GM18867 (cell line): Measurements from ENCODE around the gene SLC4A4.

Experiments used
- ATAC-seq: cut with Tn5 transposase; IDR thresholded peaks from one replicate; pipeline ENCODE4 v1.9.1; 2021; ENCODE audit warnings: mild to moderate bottlenecking, moderate library complexity; ENCODE audit not compliant: unreplicated experiment

SLC4A4 gene

DNA sequence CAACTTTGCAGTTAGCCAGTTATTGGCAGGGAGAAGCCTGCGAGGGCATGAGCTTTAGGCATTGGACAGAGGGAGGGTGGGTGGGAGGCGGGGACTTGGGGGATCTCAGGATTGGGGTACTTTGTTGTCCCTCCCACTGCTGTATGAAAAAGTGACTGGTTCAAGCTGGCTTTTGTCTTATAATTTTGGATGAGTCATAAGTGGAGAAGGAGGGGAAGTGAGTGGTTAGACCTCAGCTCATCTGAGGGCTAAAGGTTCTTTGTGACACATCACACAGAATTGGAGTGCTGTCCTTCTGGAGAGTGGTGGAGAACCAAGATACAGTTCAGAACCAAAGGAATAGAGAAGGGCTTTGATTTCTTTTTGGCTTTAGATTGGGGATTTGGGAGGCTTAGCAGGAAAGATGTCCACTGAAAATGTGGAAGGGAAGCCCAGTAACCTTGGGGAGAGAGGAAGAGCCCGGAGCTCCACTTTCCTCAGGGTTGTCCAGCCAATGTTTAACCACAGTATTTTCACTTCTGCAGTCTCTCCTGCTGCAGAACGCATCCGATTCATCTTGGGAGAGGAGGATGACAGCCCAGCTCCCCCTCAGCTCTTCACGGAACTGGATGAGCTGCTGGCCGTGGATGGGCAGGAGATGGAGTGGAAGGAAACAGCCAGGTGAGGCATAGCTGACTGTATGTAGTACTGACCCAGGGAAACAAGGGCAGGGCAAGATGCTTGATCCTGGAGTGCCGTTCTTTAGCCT, at the start of gene SLC4A4:
TSS of gene SLC4A4 (plus strand) at position 175 of the 748 bp plus-strand sequence.
- peak; percentile 99 for ATAC-seq

DNA sequence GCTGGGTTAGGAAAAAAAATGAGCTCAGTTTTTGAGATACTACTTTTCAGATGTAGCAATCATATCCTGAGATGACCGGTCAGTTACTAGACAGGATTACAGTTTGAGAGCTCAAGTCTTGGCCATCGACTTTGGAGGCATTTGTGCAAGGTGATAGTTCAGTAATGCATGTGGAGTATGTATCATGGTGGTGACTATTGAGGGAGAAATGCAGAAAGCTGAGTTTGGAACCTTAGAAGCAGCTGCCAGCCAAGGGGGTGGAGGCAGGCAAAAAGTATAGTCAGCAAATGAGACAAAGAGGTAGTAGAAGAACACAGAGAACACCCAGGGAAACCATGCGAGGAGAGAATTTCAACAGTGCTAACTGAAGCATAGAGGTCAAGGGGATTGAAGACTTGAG, 48.7 kb upstream of the SLC4A4 start:
- no peak for ATAC-seq

DNA sequence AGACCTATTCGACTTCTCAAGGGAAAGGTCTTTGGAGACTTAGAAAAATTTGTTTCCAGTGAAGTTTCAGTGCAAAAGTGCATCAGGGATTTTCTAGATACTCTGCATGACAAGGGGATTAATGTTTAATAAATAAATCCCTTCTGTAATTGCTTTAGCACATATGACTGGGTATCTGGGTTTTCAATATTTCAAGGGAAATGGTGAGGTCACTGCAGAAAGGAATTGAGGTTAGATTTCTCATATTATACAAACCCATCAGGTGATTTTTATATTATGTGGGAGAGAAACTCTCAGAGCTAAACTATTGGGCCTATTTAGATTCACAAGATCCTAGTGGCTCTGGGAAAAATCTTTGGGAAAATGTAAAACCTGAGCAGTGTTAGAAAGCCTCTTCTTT, 48.3 kb upstream of the SLC4A4 start:
- no peak for ATAC-seq

DNA sequence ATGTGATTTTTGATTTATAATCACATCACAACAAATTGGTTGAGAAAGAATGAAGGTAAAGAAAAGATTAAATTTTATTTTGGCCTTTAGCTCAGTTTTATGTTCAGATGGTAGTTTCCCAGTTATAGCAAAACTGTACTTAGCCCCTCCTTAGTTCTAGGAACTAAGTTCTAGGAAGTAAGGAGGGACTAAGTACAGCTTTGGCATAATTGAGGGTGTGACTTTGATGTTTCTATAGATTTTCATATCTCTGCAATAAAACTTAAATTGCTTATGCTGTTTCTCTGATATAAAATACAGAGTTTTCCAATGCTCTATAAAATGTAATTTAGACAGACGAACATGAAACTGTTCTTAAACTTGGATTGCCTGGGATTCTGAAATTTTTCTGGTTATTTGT, 46.6 kb upstream of the SLC4A4 start:
- ATAC-seq = no peak

GRCh38 chr4:71293705-71294104, 45.1 kb upstream of the SLC4A4 start:
- ATAC-seq = no peak

GRCh38 chr4:71294301-71294700, 44.5 kb upstream of the SLC4A4 start:
- no peak for ATAC-seq

- no peak for ATAC-seq
These were observed 41.9 kb upstream of the SLC4A4 start for GRCh38 chr4:71296945-71297344.

DNA sequence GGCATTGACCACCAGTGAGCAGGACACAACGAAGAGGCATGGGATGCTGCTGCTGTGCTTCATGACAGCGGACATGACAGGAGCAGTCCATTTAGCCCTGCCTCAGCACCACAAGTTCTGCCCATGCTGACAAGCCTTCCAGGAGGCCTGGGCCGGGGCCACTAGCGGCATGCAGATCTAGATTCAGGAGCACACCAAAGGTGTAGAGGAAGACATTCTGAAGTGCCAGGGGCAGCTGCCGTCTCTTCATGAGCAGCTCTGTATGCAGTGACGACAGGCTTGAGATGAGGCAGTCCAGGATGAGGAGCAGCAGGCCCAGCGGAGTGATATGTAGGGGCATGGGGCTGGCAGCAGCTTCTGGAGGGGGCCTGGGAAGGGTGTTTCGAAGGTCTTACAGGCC, 38.5 kb upstream of the SLC4A4 start:
- no peak for ATAC-seq

DNA sequence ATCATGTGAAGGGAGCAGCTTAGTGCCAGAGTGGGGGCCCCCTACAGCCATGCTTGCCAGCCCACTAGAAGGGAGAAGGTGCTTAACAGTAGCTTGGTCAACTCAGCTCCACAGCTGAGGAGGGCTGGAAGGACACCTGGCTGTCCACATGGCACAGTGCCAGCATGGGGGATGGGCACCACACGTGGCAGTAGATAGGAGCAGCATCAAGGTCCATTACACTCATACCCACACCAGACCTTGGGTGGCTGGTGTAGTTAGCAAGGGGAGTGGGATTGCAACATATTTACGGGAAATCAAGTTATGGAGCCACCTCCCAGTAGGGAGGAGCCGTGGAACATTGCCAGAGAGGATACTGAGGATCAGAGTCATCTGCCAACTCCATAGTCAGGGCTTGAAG, 37.9 kb upstream of the SLC4A4 start:
- ATAC-seq = no peak

- no peak for ATAC-seq
These were observed 35.5 kb upstream of the SLC4A4 start for GRCh38 chr4:71303287-71303686.

- no peak for ATAC-seq
These were observed 35.0 kb upstream of the SLC4A4 start for GRCh38 chr4:71303850-71304249.

DNA sequence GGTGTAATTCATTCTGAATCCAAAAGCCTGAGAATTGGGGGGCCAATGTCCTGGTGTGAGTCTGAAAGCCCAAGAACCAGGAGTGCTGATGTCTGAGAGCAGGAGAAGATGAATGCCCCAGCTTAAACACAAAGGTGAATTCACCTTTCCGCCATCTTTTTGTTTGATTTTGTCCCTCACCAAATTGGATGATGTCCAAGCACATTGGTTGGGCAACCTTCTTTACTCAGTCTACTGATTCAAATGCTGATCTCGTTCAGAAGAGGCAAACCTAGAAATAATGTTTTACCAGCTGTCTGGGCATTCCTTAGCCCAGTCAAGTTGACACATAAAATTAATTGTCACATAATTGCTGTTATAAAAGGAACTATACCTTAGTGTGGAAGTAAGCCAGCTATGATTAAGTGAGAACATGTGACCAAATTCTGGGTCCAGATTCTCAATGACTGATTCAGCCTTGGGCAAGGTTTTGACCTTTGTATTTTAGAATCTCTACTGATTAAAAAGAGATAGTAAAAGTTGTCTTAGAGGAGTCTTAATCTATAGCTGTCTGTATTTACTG, 34.5 kb upstream of the SLC4A4 start:
- ATAC-seq = no peak

DNA sequence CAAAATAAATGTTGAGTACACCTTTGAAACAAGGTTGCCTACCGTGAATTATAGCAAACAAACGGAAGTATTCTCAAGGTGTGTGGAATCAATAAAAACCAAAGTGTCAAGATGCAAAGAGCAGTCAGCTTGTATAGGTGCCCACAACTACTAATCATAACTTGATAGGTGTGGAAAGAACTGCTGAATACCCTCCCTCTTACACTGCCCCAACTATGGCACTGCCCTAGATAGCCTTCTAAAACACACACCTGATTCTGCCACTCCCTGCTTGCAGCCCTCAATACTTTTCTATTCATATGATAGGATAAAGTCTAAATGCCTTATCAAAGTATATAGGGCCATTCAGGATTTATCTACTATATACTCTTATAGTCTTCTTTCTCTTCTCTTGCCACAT, 31.1 kb upstream of the SLC4A4 start:
- ATAC-seq = no peak

DNA sequence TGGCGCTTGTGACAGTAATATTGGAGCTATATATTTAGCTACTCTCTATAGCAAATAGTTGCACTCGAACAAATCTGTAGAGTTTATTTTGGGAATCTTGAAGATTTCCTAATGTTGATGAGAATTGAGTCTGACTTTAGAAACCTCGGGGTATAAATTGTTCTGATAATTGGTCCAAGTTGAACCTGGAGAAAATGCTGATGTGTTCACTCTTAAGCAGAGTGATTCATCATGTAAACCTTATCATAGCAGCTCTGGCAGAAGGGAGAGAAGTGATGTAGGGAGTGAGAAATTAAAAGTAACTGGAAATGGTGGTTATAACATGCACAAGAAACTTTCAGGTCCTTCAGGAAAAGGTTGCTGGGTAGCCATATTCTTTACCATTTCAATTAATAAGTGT, 16.4 kb upstream of the SLC4A4 start:
- no peak for ATAC-seq

- no peak for ATAC-seq
These were observed 5.5 kb upstream of the SLC4A4 start for GRCh38 chr4:71333368-71333767.

GRCh38 chr4:71333960-71334359, 4.9 kb upstream of the SLC4A4 start:
- ATAC-seq = no peak

GRCh38 chr4:71334465-71334882, 4.3 kb upstream of the SLC4A4 start:
- ATAC-seq = no peak

GRCh38 chr4:71343670-71344466, 5.0 kb downstream of the SLC4A4 start:
- no peak for ATAC-seq

DNA sequence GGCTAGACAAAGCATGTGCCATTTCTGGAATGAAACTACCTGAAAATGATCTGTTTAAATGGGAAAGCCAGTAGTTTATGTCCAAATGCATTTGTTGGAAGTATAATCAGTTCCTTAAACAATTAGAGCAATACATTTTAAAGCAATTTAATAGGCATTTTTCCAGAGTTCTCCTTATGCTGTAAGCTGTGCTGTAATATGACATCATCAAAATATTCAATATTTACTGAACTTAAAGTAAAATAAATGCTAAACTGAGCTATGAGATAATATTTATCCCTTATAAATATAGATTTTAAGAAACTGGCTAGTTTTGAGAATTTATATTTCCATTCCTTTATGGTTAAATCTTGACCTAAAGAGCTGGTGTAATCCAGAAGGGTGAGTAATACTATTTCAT, 7.9 kb downstream of the SLC4A4 start:
- no peak for ATAC-seq

DNA sequence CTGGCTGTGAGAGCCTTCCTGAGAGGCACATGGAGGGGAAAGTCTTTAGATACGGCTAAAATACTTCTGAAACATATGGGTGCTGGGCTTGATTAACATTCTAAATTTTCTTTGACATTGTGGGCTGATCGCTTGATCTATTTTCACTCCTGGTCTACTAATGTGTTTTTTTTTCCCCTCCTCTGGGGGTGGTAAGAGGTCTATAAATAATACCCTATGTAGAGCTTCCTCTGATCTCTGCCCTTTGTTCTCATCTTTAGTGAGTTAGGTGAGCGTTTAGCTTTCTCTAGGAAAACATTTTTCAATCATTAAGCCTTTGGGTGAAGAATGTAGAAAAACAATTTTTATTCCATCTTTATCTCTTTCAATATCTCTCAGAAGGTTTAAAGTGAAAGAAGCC, 9.8 kb downstream of the SLC4A4 start:
- no peak for ATAC-seq

DNA sequence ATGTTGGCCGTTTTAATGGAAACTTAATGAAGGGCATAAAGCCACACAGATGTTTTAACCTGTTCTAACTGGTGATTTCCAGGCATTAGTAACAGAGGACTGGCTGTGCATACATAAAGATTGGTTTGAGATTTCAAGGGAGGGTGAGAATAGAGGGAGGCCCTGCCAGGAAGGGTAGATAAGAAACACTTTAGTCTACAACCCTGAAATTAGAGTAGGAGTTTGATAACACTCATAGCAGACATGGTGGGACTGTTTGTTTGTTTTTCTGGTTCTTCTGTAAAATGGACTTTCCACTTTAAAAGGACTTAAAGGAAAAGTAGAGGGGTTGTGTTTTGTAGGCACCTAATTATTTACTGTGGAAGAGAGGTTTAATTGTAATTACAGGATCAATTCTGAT, 16.2 kb downstream of the SLC4A4 start:
- ATAC-seq = no peak

DNA sequence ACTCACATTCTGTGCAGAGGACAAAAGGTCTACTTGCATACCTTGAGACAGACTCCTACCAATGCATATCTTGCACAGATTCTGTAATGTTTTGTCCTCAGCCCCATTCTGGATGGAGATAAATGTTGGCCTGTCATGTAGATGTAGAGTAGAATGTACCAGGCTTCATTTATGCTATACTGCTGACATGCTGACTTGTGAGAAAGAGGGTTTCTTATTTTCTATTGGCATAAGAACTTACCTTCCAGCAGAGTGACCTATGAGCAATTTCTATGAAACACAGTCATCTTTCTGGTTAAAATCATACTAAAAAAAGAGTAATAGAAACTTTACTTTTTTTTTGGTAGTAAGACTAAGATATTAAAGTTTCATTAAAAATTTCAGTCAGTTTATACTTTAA, 17.2 kb downstream of the SLC4A4 start:
- ATAC-seq = no peak
